Nephron progenitor cell (in vitro differentiated cells): ENCODE data around the gene CARD16.
"Not testable (repeated sequence)": the region's sequence is repeated elsewhere in the genome, so short reads cannot be mapped to it uniquely, and the experiment has no call there.

Experiments
- DNase-seq: peaks from one replicate; pipeline ENCODE4 v3.0.0; 2021
- H3K27ac Mint-ChIP-seq: 2 replicates; pipeline ENCODE4 v1.8.0; 2021; ENCODE audit warnings: mild to moderate bottlenecking, moderate library complexity, mixed read lengths
- H3K27me3 Mint-ChIP-seq: 2 replicates; pipeline ENCODE4 v1.8.0; 2021; ENCODE audit warnings: mild to moderate bottlenecking, low read depth, mixed read lengths; ENCODE audit not compliant: poor library complexity
- H3K36me3 Mint-ChIP-seq: 2 replicates; pipeline ENCODE4 v1.8.0; 2021; ENCODE audit warnings: low read depth, mixed read lengths
- H3K4me1 Mint-ChIP-seq: 2 replicates; pipeline ENCODE4 v1.8.0; 2021; ENCODE audit warnings: mixed read lengths
- H3K4me3 Mint-ChIP-seq: 2 replicates; pipeline ENCODE4 v1.8.0; 2021; ENCODE audit warnings: mild to moderate bottlenecking, moderate library complexity, mixed read lengths
- H3K9me3 Mint-ChIP-seq: 2 replicates; pipeline ENCODE4 v1.8.0; 2021; ENCODE audit warnings: mild to moderate bottlenecking, moderate library complexity, mixed read lengths
- CTCF ChIP-seq: fragments of 200-600 bp; sonication (generic); IDR thresholded peaks from 2 replicates; pipeline ENCODE4 v1.5.0; 2021; ENCODE audit warnings: antibody characterized with exemption

The CARD16 gene

GRCh38 chr11:105044557-105045524 is at the start of gene CARD16:
Gene CARD16, minus strand, starts transcription at chr11:105045335. Its CDS starts 38 bp downstream, at chr11:105045297.
- H3K27me3 Mint-ChIP-seq, H3K4me3 Mint-ChIP-seq, H3K9me3 Mint-ChIP-seq, DNase-seq, H3K36me3 Mint-ChIP-seq, H3K27ac Mint-ChIP-seq: not testable (repeated sequence)
- peaks cover 10% of the 10 kb centered on the region for H3K4me1 Mint-ChIP-seq

GRCh38 chr11:105092256-105093239 is 47.4 kb upstream of the CARD16 start:
- Mint-ChIP-seq H3K27me3 (peaks cover 5% of the 10 kb centered on the region), H3K36me3 (no peaks in the 10 kb centered on the region), H3K9me3 (no peaks in the 10 kb centered on the region), H3K4me1 (no peaks in the 10 kb centered on the region), H3K4me3 (no peak overlapping the region), H3K27ac (no peak overlapping the region)
- no peak for TF ChIP-seq CTCF
- no peak for DNase-seq

- H3K4me1 Mint-ChIP-seq, result peaks cover 5% of the 10 kb centered on the region
- no peaks in the 10 kb centered on the region for H3K9me3 Mint-ChIP-seq
- DNase-seq, result no peak
- no peak overlapping the region for H3K27ac Mint-ChIP-seq
- no peak overlapping the region for H3K4me3 Mint-ChIP-seq
- H3K36me3 Mint-ChIP-seq, result no peaks in the 10 kb centered on the region
- H3K27me3 Mint-ChIP-seq, result peaks cover 4% of the 10 kb centered on the region
- no peak for TF ChIP-seq CTCF
These were observed 36.4 kb upstream of the CARD16 start for GRCh38 chr11:105081412-105082150.

- not testable (repeated sequence) for H3K27ac Mint-ChIP-seq, H3K4me3 Mint-ChIP-seq, H3K9me3 Mint-ChIP-seq, H3K36me3 Mint-ChIP-seq, H3K27me3 Mint-ChIP-seq, DNase-seq, H3K4me1 Mint-ChIP-seq
These were observed 35.2 kb upstream of the CARD16 start for GRCh38 chr11:105080171-105080906.

- Mint-ChIP-seq H3K27ac (no peak overlapping the region), H3K9me3 (no peaks in the 10 kb centered on the region), H3K36me3 (no peaks in the 10 kb centered on the region), H3K4me1 (peaks cover 5% of the 10 kb centered on the region), H3K27me3 (peaks cover 4% of the 10 kb centered on the region), H3K4me3 (no peak overlapping the region)
- no peak for DNase-seq
- TF ChIP-seq CTCF, result no peak
These were observed 33.1 kb upstream of the CARD16 start for GRCh38 chr11:105078283-105078682.

GRCh38 chr11:105077141-105077790 is 32.1 kb upstream of the CARD16 start:
- not testable (repeated sequence) for DNase-seq, H3K4me3 Mint-ChIP-seq

More at GRCh38 chr11:105077141-105077790, 32.1 kb upstream of the CARD16 start:
- not testable (repeated sequence) for H3K4me1 Mint-ChIP-seq, H3K36me3 Mint-ChIP-seq, H3K27me3 Mint-ChIP-seq, H3K27ac Mint-ChIP-seq, H3K9me3 Mint-ChIP-seq
